ENCODE results near the gene ARID3B.

- no peak for TF ChIP-seq CTCF (IDR thresholded peaks at IDR 0.05)
- no peak for TF ChIP-seq POLR2A (IDR thresholded peaks at IDR 0.05)
Observed at GRCh38 chr15:74571191-74571590, 30.2 kb downstream of the ARID3B start.

All from adrenal gland (tissue), 5 donors.